ENCODE measurements around the gene MLH3. TPM values are rescaled to one million over a fixed set of nuclear protein-coding genes. Genes with fewer than 3 reads are reported as not detected.

The MLH3 gene
- total RNA-seq, 1 experiment from 2014 or later, result 13.2 TPM

- BruUV-seq (replicated peaks), result no TSS peak
- POLR2A ChIA-PET (ENCODE audit: unreplicated experiment), result no interaction called here
- H3K9ac ChIP-seq (ENCODE audit: low read length), result peak overlapping the region; percentile 87
- H3K27me3 ChIP-seq (ENCODE audit: low read length), result no peaks in the 10 kb centered on the region
- H3K4me2 ChIP-seq (ENCODE audit: low read length), result peak overlapping the region; percentile 93
- H4K20me1 ChIP-seq (ENCODE audit: low read length), result no peaks in the 10 kb centered on the region
- H3K9me3 ChIP-seq (ENCODE audit: low read length), result no peaks in the 10 kb centered on the region
- H3K4me3 ChIP-seq (ENCODE audit: low read length), result peak overlapping the region; percentile 78
- H3K9me2 ChIP-seq (replicated peaks; ENCODE audit: low read length), result no peaks in the 10 kb centered on the region
- DNase-seq (no peak), ATAC-seq (no peak)
- intact Hi-C loops (cut with micrococcal nuclease), result loop anchor here (5.0 kb wide), 2 partner anchors 61 to 76 kb away; partner anchors contain the start of gene EIF2B2
- H3K27ac ChIP-seq (ENCODE audit: low read length), result peak overlapping the region; percentile 59; the same call in 1 of the 2 replicates
- peaks cover 13% of the 10 kb centered on the region for H3K36me3 ChIP-seq (ENCODE audit: low read depth, low read length)
- peak overlapping the region; percentile 88 for H2AFZ ChIP-seq (ENCODE audit: low read length)
- H3F3A ChIP-seq (ENCODE audit: low read length, unreplicated experiment), result no peaks in the 10 kb centered on the region
- peaks cover 9% of the 10 kb centered on the region for H3K4me1 ChIP-seq (ENCODE audit: insufficient read depth, low read length)
- H3K79me2 ChIP-seq (ENCODE audit: low read length), result peaks cover 27% of the 10 kb centered on the region
- CTCF ChIA-PET, result interaction anchor here (0.7 kb wide), 1 partner anchor 28 kb away, joined by 4 read pairs; no protein-coding TSS in a partner anchor
- no peak for TF ChIP-seq CTCF (conservative IDR thresholded peaks at IDR 0.05; ENCODE audit: low read depth, low read length)
- no peak for TF ChIP-seq EZH2phosphoT487 (IDR thresholded peaks at IDR 0.05; ENCODE audit: borderline replicate concordance, low read length)
- TF ChIP-seq EZH2 (IDR thresholded peaks at IDR 0.05; ENCODE audit: low read length, unreplicated experiment), result no peak
These were observed 11.7 kb upstream of the MLH3 start for GRCh38 chr14:75063013-75063412.

GRCh38 chr14:75060420-75060819 lies 9.2 kb upstream of the MLH3 start:
- H3K9me2 ChIP-seq (replicated peaks; ENCODE audit: low read length), result no peaks in the 10 kb centered on the region
- H3K27ac ChIP-seq (ENCODE audit: low read length), result no peak overlapping the region
- H3K9ac ChIP-seq (ENCODE audit: low read length), result no peak overlapping the region
- H3K27me3 ChIP-seq (ENCODE audit: low read length), result no peaks in the 10 kb centered on the region
- no peak for ATAC-seq
- no peak overlapping the region for H3K4me2 ChIP-seq (ENCODE audit: low read length)
- no peaks in the 10 kb centered on the region for H3F3A ChIP-seq (ENCODE audit: low read length, unreplicated experiment)
- intact Hi-C loops (cut with micrococcal nuclease), result loop anchor here (5.0 kb wide), 2 partner anchors 58 to 73 kb away; partner anchors contain the start of gene EIF2B2
- TF ChIP-seq EZH2phosphoT487 (IDR thresholded peaks at IDR 0.05; ENCODE audit: borderline replicate concordance, low read length) (no peak), EZH2 (IDR thresholded peaks at IDR 0.05; ENCODE audit: low read length, unreplicated experiment) (no peak), CTCF (conservative IDR thresholded peaks at IDR 0.05; ENCODE audit: low read depth, low read length) (no peak)
- no TSS peak for BruUV-seq (replicated peaks)
- no peak for DNase-seq
- H3K9me3 ChIP-seq (ENCODE audit: low read length), result no peaks in the 10 kb centered on the region
- H3K36me3 ChIP-seq (ENCODE audit: low read depth, low read length), result peaks cover 13% of the 10 kb centered on the region
- H4K20me1 ChIP-seq (ENCODE audit: low read length), result no peaks in the 10 kb centered on the region
- H3K79me2 ChIP-seq (ENCODE audit: low read length), result peaks cover 21% of the 10 kb centered on the region
- ChIA-PET CTCF (no interaction called here), POLR2A (ENCODE audit: unreplicated experiment) (no interaction called here)
- H3K4me1 ChIP-seq (ENCODE audit: insufficient read depth, low read length), result peaks cover 10% of the 10 kb centered on the region
- no peak overlapping the region for H3K4me3 ChIP-seq (ENCODE audit: low read length)
- H2AFZ ChIP-seq (ENCODE audit: low read length), result no peak overlapping the region

GRCh38 chr14:75059642-75060041 lies 8.4 kb upstream of the MLH3 start:
- BruUV-seq (replicated peaks), result no TSS peak
- no peak for TF ChIP-seq EZH2phosphoT487 (IDR thresholded peaks at IDR 0.05; ENCODE audit: borderline replicate concordance, low read length)
- no peak for TF ChIP-seq EZH2 (IDR thresholded peaks at IDR 0.05; ENCODE audit: low read length, unreplicated experiment)
- H4K20me1 ChIP-seq (ENCODE audit: low read length), result no peaks in the 10 kb centered on the region
- H3K79me2 ChIP-seq (ENCODE audit: low read length), result peaks cover 21% of the 10 kb centered on the region
- H3K9me3 ChIP-seq (ENCODE audit: low read length), result no peaks in the 10 kb centered on the region
- intact Hi-C loops (cut with micrococcal nuclease), result loop anchor here (5.0 kb wide), 2 partner anchors 57 to 72 kb away; partner anchors contain the start of gene EIF2B2
- H3K4me2 ChIP-seq (ENCODE audit: low read length), result no peak overlapping the region
- H2AFZ ChIP-seq (ENCODE audit: low read length), result no peak overlapping the region
- no peak overlapping the region for H3K4me3 ChIP-seq (ENCODE audit: low read length)
- no peak overlapping the region for H3K9ac ChIP-seq (ENCODE audit: low read length)
- no peaks in the 10 kb centered on the region for H3K9me2 ChIP-seq (replicated peaks; ENCODE audit: low read length)
- H3K36me3 ChIP-seq (ENCODE audit: low read depth, low read length), result peaks cover 13% of the 10 kb centered on the region
- ChIA-PET POLR2A (ENCODE audit: unreplicated experiment) (no interaction called here), CTCF (no interaction called here)
- peak; percentile 8; the same call in 1 of the 2 replicates for ATAC-seq
- H3K27ac ChIP-seq (ENCODE audit: low read length), result no peak overlapping the region
- peak; percentile 33 for DNase-seq
- no peaks in the 10 kb centered on the region for H3K27me3 ChIP-seq (ENCODE audit: low read length)
- no peaks in the 10 kb centered on the region for H3F3A ChIP-seq (ENCODE audit: low read length, unreplicated experiment)
- peaks cover 12% of the 10 kb centered on the region for H3K4me1 ChIP-seq (ENCODE audit: insufficient read depth, low read length)
